Measurements from ENCODE around the gene KLF5. TPM values are rescaled to one million over a fixed set of nuclear protein-coding genes. Genes with fewer than 3 reads are reported as not detected.

KLF5 gene
- total RNA-seq (2014; rRNA removed; shearing (Covaris generic)) (0.66 and 1.5 TPM in 2 replicates), polyA plus RNA-seq (2016; fragmentation: Nextera tagmentation; extraction: Ambion mirVana) (1.7 and 1.8 TPM in 2 replicates)
- long read RNA-seq, partial matches to known transcripts = 0 of 1 reads
- long read RNA-seq, other reads (novel, unspliced or antisense) = 0 of 1 reads

DNA sequence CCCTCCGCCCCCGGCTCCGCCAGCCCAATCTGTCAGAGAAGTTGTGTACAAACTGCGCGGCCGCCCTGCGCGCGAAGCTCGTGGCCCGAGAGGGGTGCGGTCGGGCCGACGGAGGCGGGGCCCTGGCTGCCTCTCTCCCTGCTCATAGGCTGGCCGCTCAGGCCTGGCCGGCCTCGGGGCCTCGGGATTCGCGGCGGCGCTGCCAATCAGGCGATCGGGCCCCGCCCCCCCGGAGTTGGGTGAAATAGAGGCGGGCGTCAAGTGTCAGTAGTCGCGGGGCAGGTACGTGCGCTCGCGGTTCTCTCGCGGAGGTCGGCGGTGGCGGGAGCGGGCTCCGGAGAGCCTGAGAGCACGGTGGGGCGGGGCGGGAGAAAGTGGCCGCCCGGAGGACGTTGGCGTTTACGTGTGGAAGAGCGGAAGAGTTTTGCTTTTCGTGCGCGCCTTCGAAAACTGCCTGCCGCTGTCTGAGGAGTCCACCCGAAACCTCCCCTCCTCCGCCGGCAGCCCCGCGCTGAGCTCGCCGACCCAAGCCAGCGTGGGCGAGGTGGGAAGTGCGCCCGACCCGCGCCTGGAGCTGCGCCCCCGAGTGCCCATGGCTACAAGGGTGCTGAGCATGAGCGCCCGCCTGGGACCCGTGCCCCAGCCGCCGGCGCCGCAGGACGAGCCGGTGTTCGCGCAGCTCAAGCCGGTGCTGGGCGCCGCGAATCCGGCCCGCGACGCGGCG lies at the start of gene KLF5:
TSS of gene KLF5 (plus strand) at position 270 of the 724 bp plus-strand sequence. CDS start at position 593, 323 bp downstream.
- DNase-seq (ENCODE audit: low spot score) (peak; percentile 97), ATAC-seq (peak; percentile 95)
- Histone ChIP-seq H3K9me2 (ENCODE audit: insufficient read depth) (no peaks in the 10 kb centered on the region), H3K79me2 (replicated peaks; ENCODE audit: insufficient read depth) (no peaks in the 10 kb centered on the region), H3K4me2 (peak within 1 kb of the TSS; percentile 84), H3K27me3 (ENCODE audit: insufficient read depth) (peaks cover 60% of the 10 kb centered on the region), H3K36me3 (ENCODE audit: insufficient read depth) (no peaks in the 10 kb centered on the region), H4K20me1 (replicated peaks; ENCODE audit: insufficient read depth) (no peaks in the 10 kb centered on the region), H2AFZ (peak within 1 kb of the TSS; percentile 76; the same call in 1 of the 2 replicates), H3F3A (replicated peaks; ENCODE audit: low read depth) (no peaks in the 10 kb centered on the region), H3K4me1 (ENCODE audit: insufficient read depth) (peaks cover 31% of the 10 kb centered on the region; the same call in 1 of the 2 replicates), H3K4me3 (peak within 1 kb of the TSS; percentile 58), H3K27ac (ENCODE audit: low read depth) (no peak within 1 kb of the TSS)
- Mint-ChIP-seq H3K4me3 (peak within 1 kb of the TSS; percentile 83), H3K27me3 (ENCODE audit: insufficient read depth, low read depth, poor library complexity) (peaks cover 45% of the 10 kb centered on the region), H3K27ac (no peak within 1 kb of the TSS), H3K9me3 (no peaks in the 10 kb centered on the region; the same call in 2 of the 3 replicates), H3K36me3 (ENCODE audit: low read depth) (peaks cover 4% of the 10 kb centered on the region), H3K4me1 (peaks cover 52% of the 10 kb centered on the region)
- no peak for TF ChIP-seq EZH2phosphoT487 (IDR thresholded peaks at IDR 0.05; ENCODE audit: unreplicated experiment)
- peak; percentile 70 for TF ChIP-seq POLR2AphosphoS5 (IDR thresholded peaks at IDR 0.05; ENCODE audit: low read depth)

- Histone ChIP-seq H3F3A (replicated peaks; ENCODE audit: low read depth) (no peaks in the 10 kb centered on the region), H3K4me2 (no peak overlapping the region), H3K27ac (ENCODE audit: low read depth) (no peak overlapping the region), H3K4me1 (ENCODE audit: insufficient read depth) (no peaks in the 10 kb centered on the region), H3K4me3 (no peak overlapping the region), H3K27me3 (ENCODE audit: insufficient read depth) (no peaks in the 10 kb centered on the region), H3K36me3 (ENCODE audit: insufficient read depth) (no peaks in the 10 kb centered on the region), H3K79me2 (replicated peaks; ENCODE audit: insufficient read depth) (no peaks in the 10 kb centered on the region), H3K9me2 (ENCODE audit: insufficient read depth) (no peaks in the 10 kb centered on the region), H4K20me1 (replicated peaks; ENCODE audit: insufficient read depth) (no peaks in the 10 kb centered on the region; the same call in 1 of the 2 replicates), H2AFZ (no peak overlapping the region)
- Mint-ChIP-seq H3K36me3 (ENCODE audit: low read depth) (peaks cover 3% of the 10 kb centered on the region; the same call in 2 of the 3 replicates), H3K4me3 (no peak overlapping the region), H3K9me3 (no peaks in the 10 kb centered on the region; the same call in 2 of the 3 replicates), H3K27me3 (ENCODE audit: insufficient read depth, low read depth, poor library complexity) (peaks cover 2% of the 10 kb centered on the region), H3K4me1 (no peaks in the 10 kb centered on the region), H3K27ac (no peak overlapping the region)
- no peak for DNase-seq (ENCODE audit: low spot score)
- TF ChIP-seq CREB1 (CRISPR knock-in tag; IDR thresholded peaks at IDR 0.05; ENCODE audit: low read depth) (no peak), ZNF114 (CRISPR knock-in tag; IDR thresholded peaks at IDR 0.05) (no peak), EZH2 (IDR thresholded peaks at IDR 0.05; ENCODE audit: low read depth, unreplicated experiment) (no peak), ETS1 (IDR thresholded peaks at IDR 0.05) (no peak), POLR2AphosphoS5 (IDR thresholded peaks at IDR 0.05; ENCODE audit: low read depth) (no peak), STAT1 (IDR thresholded peaks at IDR 0.05; ENCODE audit: unreplicated experiment) (no peak)
- TF ChIP-seq, protein P1, sequence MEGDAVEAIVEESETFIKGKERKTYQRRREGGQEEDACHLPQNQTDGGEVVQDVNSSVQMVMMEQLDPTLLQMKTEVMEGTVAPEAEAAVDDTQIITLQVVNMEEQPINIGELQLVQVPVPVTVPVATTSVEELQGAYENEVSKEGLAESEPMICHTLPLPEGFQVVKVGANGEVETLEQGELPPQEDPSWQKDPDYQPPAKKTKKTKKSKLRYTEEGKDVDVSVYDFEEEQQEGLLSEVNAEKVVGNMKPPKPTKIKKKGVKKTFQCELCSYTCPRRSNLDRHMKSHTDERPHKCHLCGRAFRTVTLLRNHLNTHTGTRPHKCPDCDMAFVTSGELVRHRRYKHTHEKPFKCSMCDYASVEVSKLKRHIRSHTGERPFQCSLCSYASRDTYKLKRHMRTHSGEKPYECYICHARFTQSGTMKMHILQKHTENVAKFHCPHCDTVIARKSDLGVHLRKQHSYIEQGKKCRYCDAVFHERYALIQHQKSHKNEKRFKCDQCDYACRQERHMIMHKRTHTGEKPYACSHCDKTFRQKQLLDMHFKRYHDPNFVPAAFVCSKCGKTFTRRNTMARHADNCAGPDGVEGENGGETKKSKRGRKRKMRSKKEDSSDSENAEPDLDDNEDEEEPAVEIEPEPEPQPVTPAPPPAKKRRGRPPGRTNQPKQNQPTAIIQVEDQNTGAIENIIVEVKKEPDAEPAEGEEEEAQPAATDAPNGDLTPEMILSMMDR (conservative IDR thresholded peaks at IDR 0.05; ENCODE audit: low read depth in 2 of 2) = no peak
- ATAC-seq = no peak
Observed at GRCh38 chr13:73011751-73012150, 47.1 kb upstream of the KLF5 start.
